Neutrophil (primary cell): ENCODE results near the gene INSC.

Source experiments
- H3K27ac ChIP-seq: fragments of 200-600 bp; sonication (generic); 2 replicates; pipeline ENCODE4 v1.5.1; 2016; ENCODE audit warnings: mild to moderate bottlenecking, moderate library complexity
- H3K27me3 ChIP-seq: fragments of 200-600 bp; sonication (generic); 2 replicates; pipeline ENCODE4 v1.6.0; 2016; ENCODE audit warnings: mild to moderate bottlenecking
- H3K36me3 ChIP-seq: fragments of 200-600 bp; sonication (generic); 2 replicates; pipeline ENCODE4 v1.5.1; 2017
- H3K4me1 ChIP-seq, 2 experiments: fragments of 200-600 bp in 1 of 2; sonication (generic) in 1 of 2; 1 replicate in 1 of 2; 2 replicates in 1 of 2; pipeline versions ENCODE4 v1.5.1 to v1.6.1; 2013 to 2016; ENCODE audit warnings: low read depth in 1 of 2, low read length in 1 of 2, mild to moderate bottlenecking in 1 of 2, moderate library complexity in 1 of 2; ENCODE audit not compliant: control insufficient read depth in 1 of 2, insufficient read depth in 1 of 2
- H3K4me3 ChIP-seq, 2 experiments: fragments of 200-600 bp in 1 of 2; sonication (generic) in 1 of 2; 1 replicate in 1 of 2; 2 replicates in 1 of 2; pipeline ENCODE4 v1.5.1; 2013 to 2016; ENCODE audit warnings: low read depth in 1 of 2, low read length in 1 of 2, mild to moderate bottlenecking in 1 of 2, moderate library complexity in 1 of 2
- H3K9me3 ChIP-seq: fragments of 200-600 bp; sonication (generic); 2 replicates; pipeline ENCODE4 v1.5.1; 2016
- CTCF ChIP-seq: fragments of 200-600 bp; sonication (generic); IDR thresholded peaks from 2 replicates; pipeline ENCODE4 v1.5.1; 2016; ENCODE audit warnings: antibody characterized with exemption

The INSC gene

GRCh38 chr11:15236559-15236958 lies 121.8 kb downstream of the INSC start:
- no peaks in the 10 kb centered on the region for H3K9me3 ChIP-seq
- no peak for TF ChIP-seq CTCF
- H3K27me3 ChIP-seq = no peaks in the 10 kb centered on the region
- H3K4me1 ChIP-seq = peaks cover 9 to 11% of the 10 kb centered on the region in 2 experiments
- peaks cover 5% of the 10 kb centered on the region for H3K36me3 ChIP-seq
- no peak overlapping the region for H3K27ac ChIP-seq
- no peak overlapping the region for H3K4me3 ChIP-seq

- Histone ChIP-seq H3K4me3 (no peak overlapping the region), H3K9me3 (no peaks in the 10 kb centered on the region), H3K27ac (no peak overlapping the region), H3K4me1 (peaks cover 2 to 3% of the 10 kb centered on the region in 2 experiments), H3K27me3 (no peaks in the 10 kb centered on the region), H3K36me3 (peaks cover 5% of the 10 kb centered on the region)
- TF ChIP-seq CTCF = no peak
Observed at GRCh38 chr11:15238856-15239255, 124.1 kb downstream of the INSC start.

- H3K27me3 ChIP-seq = peaks cover 8% of the 10 kb centered on the region
- no peaks in the 10 kb centered on the region for H3K4me1 ChIP-seq
- no peak for TF ChIP-seq CTCF
- no peak overlapping the region for H3K4me3 ChIP-seq
- H3K9me3 ChIP-seq = no peaks in the 10 kb centered on the region
- no peak overlapping the region for H3K27ac ChIP-seq
- no peaks in the 10 kb centered on the region for H3K36me3 ChIP-seq
Observed at GRCh38 chr11:15248749-15249148, 134.0 kb downstream of the INSC start.

- TF ChIP-seq CTCF = no peak
- no peak overlapping the region for H3K27ac ChIP-seq
- H3K36me3 ChIP-seq = no peaks in the 10 kb centered on the region
- peaks cover 18% of the 10 kb centered on the region for H3K27me3 ChIP-seq
- no peak overlapping the region for H3K4me3 ChIP-seq
- no peaks in the 10 kb centered on the region for H3K9me3 ChIP-seq
- no peaks in the 10 kb centered on the region for H3K4me1 ChIP-seq
Observed at GRCh38 chr11:15258433-15259165, 143.9 kb downstream of the INSC start.

- Histone ChIP-seq H3K9me3 (no peaks in the 10 kb centered on the region), H3K27ac (no peak overlapping the region), H3K27me3 (no peaks in the 10 kb centered on the region), H3K36me3 (no peaks in the 10 kb centered on the region), H3K4me1 (no peaks in the 10 kb centered on the region), H3K4me3 (no peak overlapping the region)
- no peak for TF ChIP-seq CTCF
Observed at GRCh38 chr11:15266999-15267398, 152.3 kb downstream of the INSC start.
